HUES48 (cell line): ENCODE measurements around the gene EDNRB.
"Not testable (repeated sequence)": the region's sequence is repeated elsewhere in the genome, so short reads cannot be mapped to it uniquely, and the experiment has no call there.

Experiments
- H3K27ac ChIP-seq: one replicate; pipeline ENCODE4 v1.7.0; 2013; ENCODE audit warnings: low read depth, low read length, inconsistent platforms
- H3K27me3 ChIP-seq: 2 replicates; pipeline ENCODE4 v1.6.1; 2013; ENCODE audit warnings: mild to moderate bottlenecking, low read length; ENCODE audit not compliant: control insufficient read depth, insufficient read depth
- H3K36me3 ChIP-seq: 2 replicates; pipeline ENCODE4 v1.6.1; 2013; ENCODE audit warnings: low read length; ENCODE audit not compliant: control insufficient read depth, insufficient read depth
- H3K4me1 ChIP-seq: 2 replicates; pipeline ENCODE4 v1.6.1; 2013; ENCODE audit warnings: mild to moderate bottlenecking, low read length; ENCODE audit not compliant: control insufficient read depth, insufficient read depth
- H3K4me3 ChIP-seq: 2 replicates; pipeline ENCODE4 v1.5.1; 2013; ENCODE audit warnings: mild to moderate bottlenecking, low read depth, low read length
- H3K9ac ChIP-seq: 2 replicates; pipeline ENCODE4 v1.6.1; 2013; ENCODE audit warnings: mild to moderate bottlenecking, low read depth, low read length, moderate library complexity
- H3K9me3 ChIP-seq: 2 replicates; pipeline ENCODE4 v1.6.1; 2013; ENCODE audit warnings: low read length; ENCODE audit not compliant: control insufficient read depth, insufficient read depth

Gene EDNRB

DNA sequence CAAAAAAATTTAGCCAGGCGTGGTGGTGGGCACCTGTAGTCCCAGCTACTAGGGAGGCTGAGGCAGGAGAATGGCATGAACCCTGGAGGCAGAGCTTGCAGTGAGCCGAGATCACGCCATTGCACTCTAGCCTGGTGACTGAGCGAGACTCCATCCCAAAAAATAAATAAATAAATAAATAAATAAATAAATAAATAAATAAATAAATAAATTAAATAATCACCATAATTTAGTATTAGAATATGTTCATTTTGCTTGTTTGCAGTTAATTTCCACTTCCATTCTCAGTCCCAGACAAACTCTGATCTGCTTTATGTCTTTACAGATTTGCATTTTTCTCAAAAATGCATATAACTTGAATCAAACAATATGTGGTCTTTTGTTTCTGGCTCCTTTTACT lies 70.6 kb downstream of the EDNRB start:
- H3K36me3 ChIP-seq, H3K27me3 ChIP-seq, H3K27ac ChIP-seq, H3K4me3 ChIP-seq, H3K4me1 ChIP-seq, H3K9ac ChIP-seq: not testable (repeated sequence)
- H3K9me3 ChIP-seq: peaks cover 29% of the 10 kb centered on the region

DNA sequence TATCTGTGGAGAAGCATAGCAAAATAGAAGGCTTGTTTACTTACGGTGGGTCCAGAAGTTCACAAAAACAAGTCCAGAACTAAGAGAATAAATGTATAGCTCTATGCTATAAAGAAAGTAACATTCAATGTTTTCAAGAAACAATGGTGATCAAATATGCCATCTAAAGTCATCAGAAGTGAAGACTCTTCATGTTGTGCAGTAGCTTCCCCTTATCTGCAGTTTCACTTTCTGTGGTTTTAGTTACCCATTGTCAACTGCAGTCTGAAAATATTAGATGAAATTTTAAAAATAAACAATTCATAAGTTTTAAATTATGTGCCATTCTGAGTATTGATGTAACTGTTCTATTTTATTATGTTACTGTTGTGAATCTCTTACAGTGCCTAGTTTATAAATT lies 72.5 kb downstream of the EDNRB start:
- Histone ChIP-seq H3K4me1 (no peaks in the 10 kb centered on the region), H3K27ac (no peak overlapping the region), H3K4me3 (no peak overlapping the region)

More for the DNA sequence above, 72.5 kb downstream of the EDNRB start:
- no peaks in the 10 kb centered on the region; the same call in 1 of the 2 replicates for H3K36me3 ChIP-seq
- peaks cover 26% of the 10 kb centered on the region for H3K9me3 ChIP-seq
- no peaks in the 10 kb centered on the region for H3K27me3 ChIP-seq
- no peak overlapping the region for H3K9ac ChIP-seq
